ENCODE measurements around the gene TRAF7.
A peak's percentile ranks its signal among the peaks of the same experiment; 100 is the strongest.
"Not testable (repeated sequence)": the region's sequence is repeated elsewhere in the genome, so short reads cannot be mapped to it uniquely, and the experiment has no call there.

Gene TRAF7

GRCh38 chr16:2186064-2186463 lies 30.5 kb downstream of the TRAF7 start:
- DNase-seq, result no peak

GRCh38 chr16:2186505-2186904 lies 30.9 kb downstream of the TRAF7 start:
- DNase-seq, result no peak

GRCh38 chr16:2187212-2187611 lies 31.6 kb downstream of the TRAF7 start:
- DNase-seq, result no peak

GRCh38 chr16:2188395-2188794 lies 32.8 kb downstream of the TRAF7 start:
- no peak for DNase-seq

- no peak for DNase-seq
Observed at GRCh38 chr16:2189252-2189893, 33.8 kb downstream of the TRAF7 start.

GRCh38 chr16:2190002-2190658 lies 34.5 kb downstream of the TRAF7 start:
- no peak for DNase-seq

GRCh38 chr16:2190659-2191445 lies 35.3 kb downstream of the TRAF7 start:
- DNase-seq, result no peak

GRCh38 chr16:2191446-2191706 lies 35.8 kb downstream of the TRAF7 start:
- no peak for DNase-seq

- DNase-seq, result peak; percentile 47
Observed at GRCh38 chr16:2194166-2194834, 38.7 kb downstream of the TRAF7 start.

GRCh38 chr16:2194852-2195321 lies 39.3 kb downstream of the TRAF7 start:
- peak; percentile 69 for DNase-seq

- no peak for DNase-seq
Observed at GRCh38 chr16:2195322-2196161, 40.0 kb downstream of the TRAF7 start.

- no peak for DNase-seq
Observed at GRCh38 chr16:2196162-2196980, 40.8 kb downstream of the TRAF7 start, which contains the start of gene CASKIN1. Gene CASKIN1, minus strand, starts transcription at chr16:2196605. Its CDS starts 173 bp downstream, at chr16:2196432.

GRCh38 chr16:2196981-2197511 lies 41.5 kb downstream of the TRAF7 start:
- DNase-seq, result no peak

GRCh38 chr16:2197765-2198164 lies 42.2 kb downstream of the TRAF7 start:
- no peak for DNase-seq

- no peak for DNase-seq
Observed at GRCh38 chr16:2198283-2198682, 42.7 kb downstream of the TRAF7 start.

- DNase-seq, result no peak
Observed at GRCh38 chr16:2199095-2199494, 43.5 kb downstream of the TRAF7 start.

GRCh38 chr16:2199621-2200139 lies 44.1 kb downstream of the TRAF7 start:
- no peak for DNase-seq

- no peak for DNase-seq
Observed at GRCh38 chr16:2200313-2200712, 44.7 kb downstream of the TRAF7 start.

GRCh38 chr16:2203119-2203688 lies 47.6 kb downstream of the TRAF7 start:
- DNase-seq, result not testable (repeated sequence)

GRCh38 chr16:2204416-2205103 lies 49.0 kb downstream of the TRAF7 start:
- DNase-seq, result no peak

Measured in hematopoietic multipotent progenitor cell treated with erythropoietin and hydrocortisone succinate and interleukin-3 and kit ligand, for 8 days (in vitro differentiated cells).